Smooth muscle cell of bladder (primary cell): Measurements from ENCODE around the gene CFAP90. TPM values are rescaled to one million over a fixed set of nuclear protein-coding genes. Genes with fewer than 3 reads are reported as not detected.

Experiments used
- total RNA-seq: library from RNA; depleted of rRNA; stranded (reverse); fragments of >200 nt; gene quantifications from 2 replicates; pipeline ENCODE4 v1.2.3, GENCODE V29; 2014

CFAP90 gene
- total RNA-seq, result 0.18 TPM in 1 of 2 replicates, not detected in the other

GRCh38 chr5:7850395-7851239, at the start of gene CFAP90:
Gene CFAP90, minus strand, starts transcription at chr5:7851133. Its CDS starts 112 bp downstream, at chr5:7851021.

GRCh38 chr5:7868773-7869473, 18.0 kb upstream of the CFAP90 start, which contains the start of the genes FASTKD3 and MTRR:
Gene FASTKD3, minus strand, starts transcription at chr5:7869031. Its CDS starts 948 bp downstream, at chr5:7868083.
Gene MTRR, plus strand, starts transcription at chr5:7869148. Its CDS starts 1,647 bp downstream, at chr5:7870795.

Other genes starting within 250 kb of the CFAP90 start
- 9.6 and 10.4 TPM in 2 replicates for gene FASTKD3, start 17.9 kb upstream of the CFAP90 start, total RNA-seq
- 23.9 and 25.2 TPM in 2 replicates for gene MTRR, start 18.0 kb upstream of the CFAP90 start, total RNA-seq